ENCODE results near the gene TBX1. TPM values are rescaled to one million over a fixed set of nuclear protein-coding genes. Genes with fewer than 3 reads are reported as not detected.

Gene TBX1
- total RNA-seq, 1 donor from 2014 or later, result 12.9 TPM

GRCh38 chr22:19782533-19782932 lies 22.0 kb downstream of the TBX1 start:
- TF ChIP-seq, protein P1, sequence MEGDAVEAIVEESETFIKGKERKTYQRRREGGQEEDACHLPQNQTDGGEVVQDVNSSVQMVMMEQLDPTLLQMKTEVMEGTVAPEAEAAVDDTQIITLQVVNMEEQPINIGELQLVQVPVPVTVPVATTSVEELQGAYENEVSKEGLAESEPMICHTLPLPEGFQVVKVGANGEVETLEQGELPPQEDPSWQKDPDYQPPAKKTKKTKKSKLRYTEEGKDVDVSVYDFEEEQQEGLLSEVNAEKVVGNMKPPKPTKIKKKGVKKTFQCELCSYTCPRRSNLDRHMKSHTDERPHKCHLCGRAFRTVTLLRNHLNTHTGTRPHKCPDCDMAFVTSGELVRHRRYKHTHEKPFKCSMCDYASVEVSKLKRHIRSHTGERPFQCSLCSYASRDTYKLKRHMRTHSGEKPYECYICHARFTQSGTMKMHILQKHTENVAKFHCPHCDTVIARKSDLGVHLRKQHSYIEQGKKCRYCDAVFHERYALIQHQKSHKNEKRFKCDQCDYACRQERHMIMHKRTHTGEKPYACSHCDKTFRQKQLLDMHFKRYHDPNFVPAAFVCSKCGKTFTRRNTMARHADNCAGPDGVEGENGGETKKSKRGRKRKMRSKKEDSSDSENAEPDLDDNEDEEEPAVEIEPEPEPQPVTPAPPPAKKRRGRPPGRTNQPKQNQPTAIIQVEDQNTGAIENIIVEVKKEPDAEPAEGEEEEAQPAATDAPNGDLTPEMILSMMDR (IDR thresholded peaks at IDR 0.05; ENCODE audit: insufficient read depth, low read length, severe bottlenecking), result no peak
- H3K27me3 ChIP-seq (ENCODE audit: control insufficient read depth, insufficient read depth, low read length), result no peaks in the 10 kb centered on the region
- DNase-seq (ENCODE audit: low read depth), result no peak
- no peak overlapping the region for H3K4me3 ChIP-seq (ENCODE audit: low read depth, low read length)
- H3K36me3 ChIP-seq (ENCODE audit: control insufficient read depth, insufficient read depth, low read length), result no peaks in the 10 kb centered on the region
- FAIRE-seq, result no peak

GRCh38 chr22:19783586-19784383 lies 23.2 kb downstream of the TBX1 start:
- Histone ChIP-seq H3K27me3 (ENCODE audit: control insufficient read depth, insufficient read depth, low read length) (no peaks in the 10 kb centered on the region), H3K4me3 (ENCODE audit: low read depth, low read length) (no peak overlapping the region), H3K36me3 (ENCODE audit: control insufficient read depth, insufficient read depth, low read length) (no peaks in the 10 kb centered on the region)
- no peak for FAIRE-seq
- no peak for DNase-seq (ENCODE audit: low read depth)
- TF ChIP-seq, protein P1 (IDR thresholded peaks at IDR 0.05; ENCODE audit: insufficient read depth, low read length, severe bottlenecking), result no peak

DNA sequence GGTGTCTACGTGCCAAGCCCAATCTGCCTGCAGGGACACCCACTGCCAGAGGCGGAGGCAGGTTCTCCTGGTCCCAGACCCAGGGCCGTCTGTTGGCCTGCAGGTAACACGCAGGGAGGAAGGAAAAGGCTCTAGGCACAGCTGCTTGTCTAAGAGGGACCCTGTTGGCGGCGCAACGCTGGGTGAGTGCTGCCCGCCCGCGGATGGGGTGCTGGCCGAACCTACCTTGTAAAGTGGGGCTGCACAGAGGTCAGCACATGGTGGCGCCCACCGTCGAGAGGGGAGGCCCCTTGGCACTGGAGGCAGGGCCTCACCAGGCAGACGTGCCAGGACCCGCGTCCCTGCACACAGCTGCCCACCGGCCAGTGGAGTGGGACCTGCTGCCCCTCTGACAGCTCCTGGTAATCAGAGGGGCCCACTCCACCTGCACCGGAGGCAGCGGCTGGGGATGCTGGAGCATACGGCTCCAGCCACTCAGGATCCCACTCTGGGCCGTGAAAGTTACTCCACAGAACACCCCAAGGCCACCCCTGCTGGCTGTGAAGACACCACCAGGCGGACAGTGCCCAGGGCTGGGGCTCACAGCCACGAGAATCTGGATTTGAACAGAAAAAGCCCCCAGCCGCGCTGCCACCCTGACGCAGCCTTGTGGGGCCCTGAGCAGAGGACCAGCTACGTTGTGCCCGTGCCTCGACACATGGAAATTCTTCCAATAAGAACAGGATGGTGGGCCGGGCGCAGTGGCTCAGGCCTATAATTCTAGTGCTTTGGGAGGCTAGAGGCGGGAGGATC lies 24.0 kb downstream of the TBX1 start:
- TF ChIP-seq, protein P1 (IDR thresholded peaks at IDR 0.05; ENCODE audit: insufficient read depth, low read length, severe bottlenecking), result no peak

DNA sequence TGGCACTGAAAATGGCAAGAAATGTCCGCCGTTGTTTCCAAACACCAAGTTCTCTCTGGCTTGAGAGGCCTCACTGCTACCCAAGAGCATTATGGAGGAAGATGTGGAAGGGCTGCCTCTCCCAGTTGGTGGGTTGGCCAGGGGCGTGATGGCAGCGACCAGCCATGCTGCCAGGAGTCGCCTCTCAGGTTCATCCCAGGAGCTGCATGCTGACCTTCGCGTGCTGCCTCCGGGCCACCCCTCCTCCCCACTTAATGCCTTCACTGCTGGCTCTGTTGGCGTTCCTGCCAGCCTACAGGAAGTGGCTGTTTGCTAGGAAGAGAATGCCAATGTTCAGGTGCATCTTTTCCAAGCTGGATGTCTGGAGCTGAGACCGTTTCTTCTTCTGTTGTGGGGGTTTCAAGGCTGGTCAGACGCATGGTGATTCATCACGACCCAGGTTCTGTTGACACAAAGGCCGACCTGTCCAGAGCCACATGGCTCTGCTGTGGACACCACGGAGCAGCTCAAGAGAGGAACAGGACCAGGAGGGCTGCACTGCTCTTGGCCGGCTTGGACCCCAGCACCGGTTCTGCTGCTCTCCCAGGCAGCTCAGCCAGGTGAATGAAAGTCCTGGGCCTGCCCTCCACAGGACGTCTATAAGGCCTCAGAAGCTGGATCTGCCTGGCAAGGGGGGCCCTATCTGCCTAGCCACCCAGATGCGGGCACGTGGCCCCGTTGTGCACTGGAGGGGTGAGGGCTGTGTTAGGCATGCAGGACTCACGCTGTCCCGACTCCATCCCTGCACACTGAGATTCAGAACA lies 25.1 kb downstream of the TBX1 start:
- no peak for FAIRE-seq
- no peak overlapping the region for H3K4me3 ChIP-seq (ENCODE audit: low read depth, low read length)
- no peaks in the 10 kb centered on the region for H3K36me3 ChIP-seq (ENCODE audit: control insufficient read depth, insufficient read depth, low read length)
- TF ChIP-seq, protein P1 (IDR thresholded peaks at IDR 0.05; ENCODE audit: insufficient read depth, low read length, severe bottlenecking), result no peak
- no peaks in the 10 kb centered on the region for H3K27me3 ChIP-seq (ENCODE audit: control insufficient read depth, insufficient read depth, low read length)
- no peak for DNase-seq (ENCODE audit: low read depth)

More for the DNA sequence above, 24.0 kb downstream of the TBX1 start:
- H3K4me3 ChIP-seq (ENCODE audit: low read depth, low read length), result no peak overlapping the region
- H3K36me3 ChIP-seq (ENCODE audit: control insufficient read depth, insufficient read depth, low read length), result no peaks in the 10 kb centered on the region
- DNase-seq (ENCODE audit: low read depth) (no peak), FAIRE-seq (no peak)
- no peaks in the 10 kb centered on the region for H3K27me3 ChIP-seq (ENCODE audit: control insufficient read depth, insufficient read depth, low read length)

- Histone ChIP-seq H3K36me3 (ENCODE audit: control insufficient read depth, insufficient read depth, low read length) (no peaks in the 10 kb centered on the region), H3K4me3 (ENCODE audit: low read depth, low read length) (no peak overlapping the region), H3K27me3 (ENCODE audit: control insufficient read depth, insufficient read depth, low read length) (no peaks in the 10 kb centered on the region)
- DNase-seq (ENCODE audit: low read depth) (no peak), FAIRE-seq (no peak)
- TF ChIP-seq, protein P1 (IDR thresholded peaks at IDR 0.05; ENCODE audit: insufficient read depth, low read length, severe bottlenecking), result no peak
Observed at GRCh38 chr22:19786264-19786585, 25.6 kb downstream of the TBX1 start.
